OCI-LY1 (cell line): ENCODE data around the gene PRPS1L1.

Source experiments
- CTCF ChIP-seq: fragments of 200-600 bp; sonication (generic), shearing (Covaris generic); IDR thresholded peaks from 2 replicates; pipeline ENCODE4 v1.5.1; 2017; ENCODE audit warnings: mild to moderate bottlenecking, antibody characterized with exemption, low read length, moderate library complexity, mixed read lengths
- EZH2 ChIP-seq: fragments of 200-600 bp; sonication (generic), shearing (Covaris generic); IDR thresholded peaks from 2 replicates; pipeline ENCODE4 v1.8.0; 2017; ENCODE audit warnings: borderline replicate concordance, mixed run types, mild to moderate bottlenecking, antibody characterized with exemption, low read length, moderate library complexity, mixed read lengths

- no peak for TF ChIP-seq CTCF
- TF ChIP-seq EZH2: no peak
Measured at GRCh38 chr7:17994079-17994850, 33.4 kb downstream of the PRPS1L1 start.
